OCI-LY1 (cell line): ENCODE data around the gene NAV2.

Source experiments
- H2AFZ ChIP-seq: fragments of 200-600 bp; sonication (generic), shearing (Covaris generic); 2 replicates; pipeline ENCODE4 v1.6.0; 2014; ENCODE audit warnings: antibody characterized with exemption, mild to moderate bottlenecking, low read length
- H3F3A ChIP-seq: fragments of 200-600 bp; sonication (generic), shearing (Covaris generic); 2 replicates; pipeline ENCODE4 v1.6.0; 2014; ENCODE audit warnings: mild to moderate bottlenecking, antibody characterized with exemption, low read length, moderate library complexity; ENCODE audit not compliant: insufficient read depth
- H3K27ac ChIP-seq: fragments of 200-600 bp; sonication (generic); 2 replicates; pipeline ENCODE4 v1.5.1; 2014; ENCODE audit warnings: low read length, mixed run types, mild to moderate bottlenecking, low read depth; ENCODE audit not compliant: poor library complexity, severe bottlenecking
- H3K27me3 ChIP-seq: fragments of 200-600 bp; sonication (generic); 2 replicates; pipeline ENCODE4 v1.6.0; 2014; ENCODE audit warnings: antibody characterized with exemption, mild to moderate bottlenecking, low read length, moderate library complexity; ENCODE audit not compliant: insufficient read depth
- H3K36me3 ChIP-seq: fragments of 200-600 bp; sonication (generic); 2 replicates; pipeline ENCODE4 v1.6.1; 2014; ENCODE audit warnings: mild to moderate bottlenecking, antibody characterized with exemption, low read length, moderate library complexity, mixed read lengths; ENCODE audit not compliant: insufficient read depth
- H3K4me1 ChIP-seq: fragments of 200-600 bp; sonication (generic); 2 replicates; pipeline ENCODE4 v1.5.1; 2014; ENCODE audit warnings: mild to moderate bottlenecking, low read length, moderate library complexity; ENCODE audit not compliant: insufficient read depth, severe bottlenecking
- H3K4me2 ChIP-seq: fragments of 200-600 bp; sonication (generic), shearing (Covaris generic); 2 replicates; pipeline ENCODE4 v1.6.1; 2014; ENCODE audit warnings: low read length
- H3K4me3 ChIP-seq: fragments of 200-600 bp; sonication (generic); 2 replicates; pipeline ENCODE4 v1.5.1; 2014; ENCODE audit warnings: low read length, low read depth, mild to moderate bottlenecking, mixed read lengths; ENCODE audit not compliant: poor library complexity, severe bottlenecking
- H3K79me2 ChIP-seq: fragments of 200-600 bp; shearing (Covaris generic); 2 replicates; pipeline ENCODE4 v1.6.1; 2016; ENCODE audit warnings: mixed run types, low read length, mixed read lengths; ENCODE audit not compliant: insufficient read depth
- H3K9ac ChIP-seq: fragments of 200-600 bp; sonication (generic), shearing (Covaris generic); 2 replicates; pipeline ENCODE4 v1.6.1; 2014; ENCODE audit warnings: mild to moderate bottlenecking, low read length, mixed read lengths
- H3K9me2 ChIP-seq: fragments of 200-600 bp; sonication (generic), shearing (Covaris generic); 2 replicates; pipeline ENCODE4 v1.6.1; 2014; ENCODE audit warnings: low read depth, mild to moderate bottlenecking, low read length, mixed read lengths
- H3K9me3 ChIP-seq: fragments of 200-600 bp; shearing (Covaris generic); 2 replicates; pipeline ENCODE4 v1.6.1; 2014; ENCODE audit warnings: low read length, mixed read lengths
- H4K20me1 ChIP-seq: fragments of 200-600 bp; sonication (generic), shearing (Covaris generic); 2 replicates; pipeline ENCODE4 v1.6.0; 2016; ENCODE audit warnings: mild to moderate bottlenecking, low read length; ENCODE audit not compliant: insufficient read depth
- CTCF ChIP-seq: fragments of 200-600 bp; sonication (generic), shearing (Covaris generic); IDR thresholded peaks from 2 replicates; pipeline ENCODE4 v1.5.1; 2017; ENCODE audit warnings: mild to moderate bottlenecking, antibody characterized with exemption, low read length, moderate library complexity, mixed read lengths
- EZH2 ChIP-seq: fragments of 200-600 bp; sonication (generic), shearing (Covaris generic); IDR thresholded peaks from 2 replicates; pipeline ENCODE4 v1.8.0; 2017; ENCODE audit warnings: borderline replicate concordance, mixed run types, mild to moderate bottlenecking, antibody characterized with exemption, low read length, moderate library complexity, mixed read lengths

Gene NAV2

GRCh38 chr11:19664886-19665548, 47.6 kb upstream of the NAV2 start:
- Histone ChIP-seq H3K9me3 (no peaks in the 10 kb centered on the region), H3K4me3 (no peak overlapping the region), H3K27ac (no peak overlapping the region), H3K9ac (no peak overlapping the region), H3K27me3 (no peaks in the 10 kb centered on the region), H4K20me1 (no peaks in the 10 kb centered on the region), H2AFZ (no peak overlapping the region), H3K4me1 (no peaks in the 10 kb centered on the region), H3K79me2 (no peaks in the 10 kb centered on the region), H3F3A (no peaks in the 10 kb centered on the region), H3K4me2 (no peak overlapping the region), H3K9me2 (no peaks in the 10 kb centered on the region), H3K36me3 (no peaks in the 10 kb centered on the region)
- no peak for TF ChIP-seq CTCF
- TF ChIP-seq EZH2 = no peak

DNA sequence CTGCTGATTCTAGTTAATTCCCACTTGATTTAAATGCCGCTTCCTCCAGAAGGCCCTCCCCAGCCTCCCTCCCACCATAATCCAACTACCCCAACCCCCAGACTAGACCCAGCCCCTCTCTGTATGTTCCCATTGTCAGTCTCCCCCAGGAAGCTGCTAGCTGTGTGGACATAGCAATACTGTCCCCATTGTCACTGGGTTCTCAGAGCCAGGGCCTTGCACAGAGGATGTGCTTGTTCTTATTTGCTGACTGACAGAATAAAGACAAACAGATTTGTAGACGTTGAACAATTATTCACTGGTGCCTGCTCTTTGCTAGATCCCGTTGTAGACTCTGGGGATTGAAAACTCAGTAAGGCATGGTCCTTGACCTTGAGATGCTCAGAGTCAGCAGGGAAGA, 45.7 kb upstream of the NAV2 start:
- no peaks in the 10 kb centered on the region for H3K9me3 ChIP-seq
- TF ChIP-seq EZH2 (no peak), CTCF (no peak)
- no peak overlapping the region for H3K4me3 ChIP-seq
- no peak overlapping the region for H3K4me2 ChIP-seq
- no peak overlapping the region for H3K9ac ChIP-seq
- H2AFZ ChIP-seq = no peak overlapping the region
- no peaks in the 10 kb centered on the region for H3F3A ChIP-seq
- H3K9me2 ChIP-seq = no peaks in the 10 kb centered on the region
- H3K27me3 ChIP-seq = no peaks in the 10 kb centered on the region
- no peaks in the 10 kb centered on the region for H3K79me2 ChIP-seq
- H3K27ac ChIP-seq = no peak overlapping the region
- no peaks in the 10 kb centered on the region for H3K36me3 ChIP-seq
- no peaks in the 10 kb centered on the region for H4K20me1 ChIP-seq
- H3K4me1 ChIP-seq = no peaks in the 10 kb centered on the region

GRCh38 chr11:19669511-19669910, 43.1 kb upstream of the NAV2 start:
- no peak overlapping the region for H3K27ac ChIP-seq
- no peaks in the 10 kb centered on the region for H3F3A ChIP-seq
- H3K9me3 ChIP-seq = no peaks in the 10 kb centered on the region
- H3K27me3 ChIP-seq = no peaks in the 10 kb centered on the region
- H2AFZ ChIP-seq = no peak overlapping the region
- H4K20me1 ChIP-seq = no peaks in the 10 kb centered on the region
- H3K9me2 ChIP-seq = no peaks in the 10 kb centered on the region
- H3K4me1 ChIP-seq = no peaks in the 10 kb centered on the region
- H3K4me2 ChIP-seq = no peak overlapping the region
- H3K9ac ChIP-seq = no peak overlapping the region
- no peaks in the 10 kb centered on the region for H3K36me3 ChIP-seq
- no peaks in the 10 kb centered on the region for H3K79me2 ChIP-seq
- H3K4me3 ChIP-seq = no peak overlapping the region
- TF ChIP-seq CTCF (no peak), EZH2 (no peak)
